Caco-2 (cell line): Measurements from ENCODE around the gene PLB1. TPM values are rescaled to one million over a fixed set of nuclear protein-coding genes. Genes with fewer than 3 reads are reported as not detected.
A peak's percentile ranks its signal among the peaks of the same experiment; 100 is the strongest.

Source experiments
- BruUV-seq: library from RNA; stranded (reverse); fragments of 400-500 nt; replicated peaks from 2 replicates; lab custom pipeline; 2021; lab: Mats Ljungman, UMichigan
- CTCF ChIA-PET: fragments of 300-600 bp; sonication (Branson Sonifier 250); formaldehyde crosslinking; loops from one replicate; lab custom pipeline; 2022; ENCODE audit warnings: antibody characterized with exemption; lab: Charles Lee
- POLR2A ChIA-PET: fragments of 300-600 bp; sonication (Branson Sonifier 250); formaldehyde crosslinking; loops from one replicate; lab custom pipeline; 2022; ENCODE audit warnings: antibody characterized with exemption; lab: Charles Lee
- DNase-seq, 2 experiments: peaks; one replicate each; pipeline versions ENCODE4 v3.0.0 to v3.0.0-alpha.2; 2020 to 2022
- H3K27me3 ChIP-seq: replicated peaks from 2 replicates; pipeline ENCODE4 v1.6.0; 2011; ENCODE audit warnings: low read length; ENCODE audit not compliant: control insufficient read depth, insufficient read depth
- H3K36me3 ChIP-seq: 2 replicates; pipeline ENCODE4 v1.5.1; 2011; ENCODE audit warnings: low read length; ENCODE audit not compliant: control insufficient read depth, insufficient read depth
- H3K4me1 ChIP-seq: fragments of 250-450 bp; sonication (Bioruptor Pico); 2 replicates; pipeline ENCODE4 v1.5.1; 2020; ENCODE audit warnings: mild to moderate bottlenecking
- H3K4me3 ChIP-seq: 2 replicates; pipeline ENCODE4 v1.5.1; 2011; ENCODE audit warnings: low read depth, mild to moderate bottlenecking, control low read depth, low read length
- H3K9me3 ChIP-seq: fragments of 250-450 bp; sonication (Bioruptor Pico); 2 replicates; pipeline ENCODE4 v1.5.1; 2020; ENCODE audit warnings: mild to moderate bottlenecking, moderate library complexity
- H3K27ac Mint-ChIP-seq: one replicate; pipeline ENCODE4 v1.8.0; 2022; ENCODE audit warnings: mixed read lengths; ENCODE audit not compliant: unreplicated experiment
- H3K27me3 Mint-ChIP-seq: one replicate; pipeline ENCODE4 v1.8.0; 2022; ENCODE audit warnings: mixed read lengths; ENCODE audit not compliant: insufficient read depth, unreplicated experiment
- H3K36me3 Mint-ChIP-seq: one replicate; pipeline ENCODE4 v1.8.0; 2022; ENCODE audit warnings: mild to moderate bottlenecking, mixed read lengths; ENCODE audit not compliant: insufficient read depth, unreplicated experiment
- H3K4me1 Mint-ChIP-seq: one replicate; pipeline ENCODE4 v1.8.0; 2022; ENCODE audit warnings: low read depth, mixed read lengths; ENCODE audit not compliant: unreplicated experiment
- H3K4me3 Mint-ChIP-seq: one replicate; pipeline ENCODE4 v1.8.0; 2022; ENCODE audit warnings: mild to moderate bottlenecking, moderate library complexity, mixed read lengths; ENCODE audit not compliant: unreplicated experiment
- H3K9me3 Mint-ChIP-seq: one replicate; pipeline ENCODE4 v1.8.0; 2022; ENCODE audit warnings: mixed read lengths; ENCODE audit not compliant: unreplicated experiment
- CTCF ChIP-seq, 2 experiments: fragments of 200-600 bp in 1 of 2; IDR thresholded peaks; 1 replicate in 1 of 2; 2 replicates in 1 of 2; pipeline versions ENCODE4 v1.5.1 to v1.8.0; 2011 to 2022; ENCODE audit warnings: antibody characterized with exemption in 1 of 2, control low read depth in 1 of 2, inconsistent platforms in 1 of 2, low read depth in 1 of 2, low read length in 1 of 2, mild to moderate bottlenecking in 1 of 2, moderate library complexity in 1 of 2; ENCODE audit not compliant: insufficient read depth in 1 of 2, severe bottlenecking in 1 of 2, unreplicated experiment in 1 of 2
- intact Hi-C: fragments of 100-400 bp; cut with micrococcal nuclease; formaldehyde crosslinking; loops from one replicate; pipeline ENCODE4 v1.10.0; 2022; ENCODE audit not compliant: unreplicated experiment
- total RNA-seq: library from RNA; stranded (reverse); gene quantifications from 2 replicates; pipeline ENCODE4 v1.2.3, GENCODE V29; 2022

PLB1 gene
- total RNA-seq, 1 experiment from 2014 or later: 2.8 TPM

GRCh38 chr2:28619213-28620196 is 123.6 kb downstream of the PLB1 start:
- no peaks in the 10 kb centered on the region for H3K36me3 Mint-ChIP-seq
- TF ChIP-seq CTCF (IDR thresholded peaks at IDR 0.05; ENCODE audit: insufficient read depth in 1 of 2, low read depth in 1 of 2, low read length in 1 of 2, severe bottlenecking in 1 of 2, unreplicated experiment in 1 of 2): no peak
- ChIA-PET POLR2A (no interaction called here), CTCF (interaction anchor here (0.6 kb wide), 1 partner anchor 26 kb away, joined by 3 read pairs; no protein-coding TSS in a partner anchor)
- BruUV-seq: no TSS peak
- intact Hi-C loops: no loop called here
- H3K4me1 Mint-ChIP-seq: peaks cover 28% of the 10 kb centered on the region
- H3K4me3 Mint-ChIP-seq: no peak overlapping the region
- H3K9me3 Mint-ChIP-seq: no peaks in the 10 kb centered on the region
- DNase-seq: no peak
- Histone ChIP-seq H3K36me3 (no peaks in the 10 kb centered on the region), H3K4me1 (peaks cover 11% of the 10 kb centered on the region), H3K9me3 (no peaks in the 10 kb centered on the region), H3K27me3 (no peaks in the 10 kb centered on the region), H3K4me3 (no peak overlapping the region)
- no peaks in the 10 kb centered on the region for H3K27me3 Mint-ChIP-seq
- peak overlapping the region; percentile 49 for H3K27ac Mint-ChIP-seq

- Mint-ChIP-seq H3K27me3 (no peaks in the 10 kb centered on the region), H3K36me3 (no peaks in the 10 kb centered on the region), H3K4me1 (peaks cover 28% of the 10 kb centered on the region), H3K27ac (peak overlapping the region; percentile 80), H3K9me3 (no peaks in the 10 kb centered on the region), H3K4me3 (no peak overlapping the region)
- H3K27me3 ChIP-seq: no peaks in the 10 kb centered on the region
- intact Hi-C loops: no loop called here
- H3K4me3 ChIP-seq: no peak overlapping the region
- POLR2A ChIA-PET: no interaction called here
- H3K36me3 ChIP-seq: no peaks in the 10 kb centered on the region
- TF ChIP-seq CTCF (IDR thresholded peaks at IDR 0.05; ENCODE audit: insufficient read depth in 1 of 2, low read depth in 1 of 2, low read length in 1 of 2, severe bottlenecking in 1 of 2, unreplicated experiment in 1 of 2): no peak
- H3K4me1 ChIP-seq: peaks cover 19% of the 10 kb centered on the region
- no peak for DNase-seq
- no peaks in the 10 kb centered on the region for H3K9me3 ChIP-seq
- no TSS peak for BruUV-seq
- CTCF ChIA-PET: no interaction called here
These were observed 124.5 kb downstream of the PLB1 start for GRCh38 chr2:28620291-28620793.

GRCh38 chr2:28620801-28621171 is 124.9 kb downstream of the PLB1 start:
- Histone ChIP-seq H3K36me3 (no peaks in the 10 kb centered on the region), H3K4me1 (peaks cover 20% of the 10 kb centered on the region), H3K4me3 (no peak overlapping the region), H3K27me3 (no peaks in the 10 kb centered on the region), H3K9me3 (no peaks in the 10 kb centered on the region)
- POLR2A ChIA-PET: no interaction called here
- Mint-ChIP-seq H3K4me3 (no peak overlapping the region), H3K9me3 (no peaks in the 10 kb centered on the region), H3K4me1 (peaks cover 28% of the 10 kb centered on the region), H3K27me3 (no peaks in the 10 kb centered on the region), H3K36me3 (no peaks in the 10 kb centered on the region), H3K27ac (peak overlapping the region; percentile 80)
- intact Hi-C loops: loop anchor here (1.0 kb wide), 1 partner anchor 131 kb away; the partner anchor contains the start of gene PPP1CB
- DNase-seq: no peak
- BruUV-seq: no TSS peak
- CTCF ChIA-PET: interaction anchor here (0.8 to 1.1 kb wide), 3 partner anchors 8 to 131 kb away, joined by 3 to 7 read pairs (median 5); partner anchors contain the start of gene PPP1CB
- no peak for TF ChIP-seq CTCF (IDR thresholded peaks at IDR 0.05; ENCODE audit: insufficient read depth in 1 of 2, low read depth in 1 of 2, low read length in 1 of 2, severe bottlenecking in 1 of 2, unreplicated experiment in 1 of 2)
